ENCODE measurements around the gene EPHA4. TPM values are rescaled to one million over a fixed set of nuclear protein-coding genes. Genes with fewer than 3 reads are reported as not detected.

The EPHA4 gene
- total and polyA plus RNA-seq, 2 experiments from 2014 or later, result 24.4 to 42.2 TPM

- Histone ChIP-seq H4K20me1 (ENCODE audit: insufficient read depth) (no peaks in the 10 kb centered on the region), H3K9me3 (ENCODE audit: low read depth) (no peaks in the 10 kb centered on the region), H2AFZ (no peak overlapping the region), H3K36me3 (ENCODE audit: low read depth) (no peaks in the 10 kb centered on the region), H3K4me3 (no peak overlapping the region), H3K27ac (no peak overlapping the region), H3K9ac (no peak overlapping the region), H3K27me3 (replicated peaks; ENCODE audit: insufficient read depth) (no peaks in the 10 kb centered on the region), H3K4me1 (ENCODE audit: insufficient read depth) (peaks cover 14% of the 10 kb centered on the region), H3K4me2 (ENCODE audit: unreplicated experiment) (no peak overlapping the region), H3F3A (ENCODE audit: insufficient read depth) (peaks cover 6% of the 10 kb centered on the region), H3K79me2 (ENCODE audit: insufficient read depth) (peaks cover 48% of the 10 kb centered on the region), H3K9me2 (ENCODE audit: insufficient read depth) (no peaks in the 10 kb centered on the region)
- peak; percentile 6 for DNase-seq
- TF ChIP-seq EZH2 (IDR thresholded peaks at IDR 0.05; ENCODE audit: insufficient read depth, poor library complexity, severe bottlenecking), result no peak
- TF ChIP-seq EZH2phosphoT487 (IDR thresholded peaks at IDR 0.05; ENCODE audit: insufficient read depth, low read depth), result no peak
- 97 to 98% methylated on average over 6 of the region's 6 CpGs for WGBS, 2 experiments (ENCODE audit: low coverage in 1 of 2, low lambda C conversion rate in 2 of 2, missing lambda C conversion rate in 2 of 2)
- in situ Hi-C loops (cut with MboI), result no loop called here
Observed at GRCh38 chr2:221533299-221533698, 38.8 kb downstream of the EPHA4 start.

GRCh38 chr2:221532641-221533040, 39.5 kb downstream of the EPHA4 start:
- H3K4me1 ChIP-seq (ENCODE audit: insufficient read depth), result peaks cover 14% of the 10 kb centered on the region
- WGBS, 2 experiments (ENCODE audit: low coverage in 1 of 2, low lambda C conversion rate in 2 of 2, missing lambda C conversion rate in 2 of 2), result 99 to 100% methylated on average over 3 of the region's 3 CpGs
- H3K4me3 ChIP-seq, result no peak overlapping the region
- no peaks in the 10 kb centered on the region for H3K9me3 ChIP-seq (ENCODE audit: low read depth)
- no peak overlapping the region for H3K27ac ChIP-seq
- no peaks in the 10 kb centered on the region for H3K27me3 ChIP-seq (replicated peaks; ENCODE audit: insufficient read depth)
- H3K9me2 ChIP-seq (ENCODE audit: insufficient read depth), result no peaks in the 10 kb centered on the region
- no peaks in the 10 kb centered on the region for H4K20me1 ChIP-seq (ENCODE audit: insufficient read depth)
- no peak overlapping the region for H2AFZ ChIP-seq
- peaks cover 49% of the 10 kb centered on the region for H3K79me2 ChIP-seq (ENCODE audit: insufficient read depth)
- H3K36me3 ChIP-seq (ENCODE audit: low read depth), result no peaks in the 10 kb centered on the region
- in situ Hi-C loops (cut with MboI), result no loop called here
- H3F3A ChIP-seq (ENCODE audit: insufficient read depth), result peaks cover 6% of the 10 kb centered on the region
- TF ChIP-seq EZH2 (IDR thresholded peaks at IDR 0.05; ENCODE audit: insufficient read depth, poor library complexity, severe bottlenecking) (no peak), EZH2phosphoT487 (IDR thresholded peaks at IDR 0.05; ENCODE audit: insufficient read depth, low read depth) (no peak)
- no peak overlapping the region for H3K9ac ChIP-seq
- no peak for DNase-seq
- no peak overlapping the region for H3K4me2 ChIP-seq (ENCODE audit: unreplicated experiment)

- Histone ChIP-seq H3K27me3 (replicated peaks; ENCODE audit: insufficient read depth) (no peaks in the 10 kb centered on the region), H3K9me2 (ENCODE audit: insufficient read depth) (no peaks in the 10 kb centered on the region), H3K9ac (no peak overlapping the region), H3K27ac (0 out of 2 replicates have a peak overlapping the region, but pooled peaks have one; percentile 21), H4K20me1 (ENCODE audit: insufficient read depth) (no peaks in the 10 kb centered on the region), H3K4me1 (ENCODE audit: insufficient read depth) (peaks cover 14% of the 10 kb centered on the region), H3K9me3 (ENCODE audit: low read depth) (no peaks in the 10 kb centered on the region), H3K79me2 (ENCODE audit: insufficient read depth) (peaks cover 54% of the 10 kb centered on the region), H3K4me2 (ENCODE audit: unreplicated experiment) (peak overlapping the region; percentile 89), H3K4me3 (peak overlapping the region; percentile 56), H2AFZ (peak overlapping the region; percentile 16; the same call in 1 of the 2 replicates), H3K36me3 (ENCODE audit: low read depth) (no peaks in the 10 kb centered on the region), H3F3A (ENCODE audit: insufficient read depth) (peaks cover 6% of the 10 kb centered on the region)
- in situ Hi-C loops (cut with MboI), result no loop called here
- no peak for DNase-seq
- TF ChIP-seq EZH2phosphoT487 (IDR thresholded peaks at IDR 0.05; ENCODE audit: insufficient read depth, low read depth), result no peak
- TF ChIP-seq EZH2 (IDR thresholded peaks at IDR 0.05; ENCODE audit: insufficient read depth, poor library complexity, severe bottlenecking), result no peak
- 51 to 65% methylated on average over 2 of the region's 2 CpGs for WGBS, 2 experiments (ENCODE audit: low coverage in 1 of 2, low lambda C conversion rate in 2 of 2, missing lambda C conversion rate in 2 of 2)
Observed at GRCh38 chr2:221530653-221531037, 41.5 kb downstream of the EPHA4 start.

GRCh38 chr2:221529943-221530652, 42.0 kb downstream of the EPHA4 start:
- TF ChIP-seq EZH2 (IDR thresholded peaks at IDR 0.05; ENCODE audit: insufficient read depth, poor library complexity, severe bottlenecking) (no peak), EZH2phosphoT487 (IDR thresholded peaks at IDR 0.05; ENCODE audit: insufficient read depth, low read depth) (no peak)
- H3K4me2 ChIP-seq (ENCODE audit: unreplicated experiment), result peak overlapping the region; percentile 89
- H3K9me3 ChIP-seq (ENCODE audit: low read depth), result no peaks in the 10 kb centered on the region
- H3K9ac ChIP-seq, result peak overlapping the region; percentile 30
- H3K27me3 ChIP-seq (replicated peaks; ENCODE audit: insufficient read depth), result no peaks in the 10 kb centered on the region
- peaks cover 6% of the 10 kb centered on the region for H3F3A ChIP-seq (ENCODE audit: insufficient read depth)
- H3K36me3 ChIP-seq (ENCODE audit: low read depth), result no peaks in the 10 kb centered on the region
- in situ Hi-C loops (cut with MboI), result no loop called here
- peak overlapping the region; percentile 21 for H3K27ac ChIP-seq
- no peaks in the 10 kb centered on the region for H3K9me2 ChIP-seq (ENCODE audit: insufficient read depth)
- DNase-seq, result peak; percentile 89
- peaks cover 14% of the 10 kb centered on the region for H3K4me1 ChIP-seq (ENCODE audit: insufficient read depth)
- H3K79me2 ChIP-seq (ENCODE audit: insufficient read depth), result peaks cover 54% of the 10 kb centered on the region
- peak overlapping the region; percentile 56 for H3K4me3 ChIP-seq
- H4K20me1 ChIP-seq (ENCODE audit: insufficient read depth), result no peaks in the 10 kb centered on the region
- WGBS, 2 experiments (ENCODE audit: low coverage in 1 of 2, low lambda C conversion rate in 2 of 2, missing lambda C conversion rate in 2 of 2), result 17 to 19% methylated on average over 10 of the region's 10 CpGs
- peak overlapping the region; percentile 16 for H2AFZ ChIP-seq

Measured in GM23248 (cell line).